Activated CD4-positive, CD25-positive, alpha-beta regulatory T cell (primary cell): ENCODE measurements around the gene MYOM1.
A peak's percentile ranks its signal among the peaks of the same experiment; 100 is the strongest.

Experiments
- DNase-seq, 4 experiments: peaks; one replicate each; lab custom pipeline; 2025; lab: John Stamatoyannopoulos, UW

The MYOM1 gene

DNA sequence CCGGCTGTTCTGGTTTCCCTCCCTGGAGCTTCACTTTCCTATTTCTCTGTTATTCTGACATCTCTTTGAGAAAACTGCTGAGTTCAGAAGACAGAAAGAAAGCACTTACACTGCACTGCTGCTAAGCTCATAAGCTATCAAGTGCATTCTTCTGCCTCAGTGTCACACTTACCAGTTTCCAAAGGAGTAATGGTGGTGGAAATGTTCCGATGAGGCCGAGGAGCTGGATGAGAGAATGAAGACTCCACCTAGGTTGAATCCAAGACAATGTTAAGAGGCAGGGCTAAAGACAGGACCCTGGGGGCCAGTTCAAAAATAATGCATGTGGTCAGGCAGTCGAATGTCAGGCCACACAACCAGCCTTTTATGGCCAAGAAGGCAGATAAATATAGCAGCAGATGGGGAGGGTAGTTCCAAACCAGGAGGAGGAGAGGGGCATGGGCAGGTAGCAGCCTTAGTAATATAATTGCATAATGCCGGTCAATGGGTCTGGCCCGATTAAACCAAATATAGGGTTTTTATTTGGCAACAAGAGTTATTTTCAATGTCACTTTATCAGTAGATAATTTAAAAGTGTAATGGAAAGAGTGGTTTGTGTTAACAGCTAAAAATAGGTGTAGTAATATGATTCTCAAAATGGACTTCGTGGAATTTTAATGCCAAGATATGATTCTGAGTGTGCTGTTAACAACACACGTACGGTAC is at the start of gene MYOM1:
Gene MYOM1 (minus strand): TSS at position 338 of the 705 bp plus-strand sequence. CDS start 4,745 bp downstream, outside the sequence.
- DNase-seq = no peak

GRCh38 chr18:3269241-3269913 is 49.6 kb upstream of the MYOM1 start:
- no peak for DNase-seq

GRCh38 chr18:3268306-3268705 is 48.5 kb upstream of the MYOM1 start:
- no peak for DNase-seq

GRCh38 chr18:3266062-3266608 is 46.4 kb upstream of the MYOM1 start:
- DNase-seq = no peak

- DNase-seq = no peak
These were observed 45.8 kb upstream of the MYOM1 start for GRCh38 chr18:3265564-3266033.

- no peak for DNase-seq
These were observed 44.6 kb upstream of the MYOM1 start for GRCh38 chr18:3264362-3264761.

DNA sequence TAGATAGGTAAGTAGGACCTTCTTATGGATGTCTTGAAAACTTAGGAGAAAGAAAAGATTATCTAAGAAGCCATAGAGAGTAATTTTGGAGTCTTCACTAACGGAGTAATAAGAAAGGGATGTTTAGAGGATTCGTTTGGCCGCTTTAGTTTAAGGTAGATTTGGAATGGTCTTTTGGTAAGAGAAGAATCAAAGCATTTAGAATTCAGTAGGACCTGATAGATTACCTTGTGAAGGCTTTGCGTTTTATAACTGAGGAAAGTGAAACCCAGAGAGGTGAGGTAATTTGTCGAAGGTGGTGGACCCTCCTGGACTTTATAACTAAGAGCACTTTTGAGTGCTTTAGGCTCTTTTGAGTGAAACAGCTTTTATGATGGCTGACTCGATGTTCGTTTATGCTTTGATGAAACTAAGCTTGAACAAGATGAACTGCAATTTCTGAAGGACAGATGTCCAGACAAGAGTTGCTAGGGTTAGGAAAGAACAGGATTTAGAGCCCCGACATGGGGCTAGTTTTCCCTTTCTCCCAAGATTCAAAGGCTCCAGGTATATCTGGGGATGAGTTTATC is 43.4 kb upstream of the MYOM1 start:
- DNase-seq = no peak

DNA sequence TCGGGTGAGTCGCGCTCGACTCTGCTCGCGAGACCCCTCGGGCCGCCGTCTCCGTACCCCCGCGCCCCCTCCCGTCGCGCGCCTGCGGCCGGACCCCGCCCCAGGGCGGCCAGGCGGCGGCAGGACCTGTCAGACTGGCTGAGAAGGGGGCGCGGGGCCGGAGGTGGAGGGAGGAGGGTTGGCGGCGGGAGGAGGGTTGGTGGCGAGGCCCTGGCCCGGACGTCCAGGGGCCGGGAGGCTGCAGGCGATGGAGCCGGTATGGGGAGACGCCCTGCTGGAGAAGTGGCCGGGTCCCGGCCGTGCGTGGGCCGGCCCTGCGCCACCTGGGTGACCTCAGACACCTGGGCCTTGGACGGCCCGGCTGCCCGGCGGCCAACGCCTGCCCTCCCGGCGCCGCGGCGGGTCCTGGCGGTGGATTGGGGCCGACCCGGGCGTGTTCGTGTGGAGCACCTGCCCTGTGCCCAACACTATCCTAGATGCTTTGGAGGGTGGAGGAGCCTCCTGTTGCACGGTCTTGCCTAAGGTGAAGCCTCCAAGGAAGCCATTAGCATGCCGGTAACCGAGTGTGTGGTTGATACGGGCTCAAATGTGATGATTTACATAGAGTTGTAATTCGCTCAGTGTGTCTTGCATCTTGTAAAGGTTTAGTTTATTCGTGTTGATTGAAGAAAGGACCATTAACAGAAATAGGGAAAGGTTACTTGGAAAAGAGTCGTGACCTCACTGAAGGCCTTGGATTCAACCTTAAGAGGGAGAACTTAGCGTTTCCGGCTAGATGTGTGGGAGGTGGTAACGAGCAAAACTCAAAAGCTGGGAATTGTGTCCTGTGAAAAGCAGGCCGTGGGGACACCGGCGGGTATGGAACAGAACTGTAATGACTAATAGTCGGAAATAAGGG is 42.7 kb upstream of the MYOM1 start:
- peak in 2 of 4 experiments; percentile 11 to 21 for DNase-seq

- DNase-seq = peak; percentile 59 to 76 (median 65)
These were observed 41.8 kb upstream of the MYOM1 start, which contains the start of gene MYL12B for GRCh38 chr18:3261373-3262233. MYL12B (plus strand) TSS chr18:3262133; CDS start chr18:3272899, 10,766 bp downstream.

DNA sequence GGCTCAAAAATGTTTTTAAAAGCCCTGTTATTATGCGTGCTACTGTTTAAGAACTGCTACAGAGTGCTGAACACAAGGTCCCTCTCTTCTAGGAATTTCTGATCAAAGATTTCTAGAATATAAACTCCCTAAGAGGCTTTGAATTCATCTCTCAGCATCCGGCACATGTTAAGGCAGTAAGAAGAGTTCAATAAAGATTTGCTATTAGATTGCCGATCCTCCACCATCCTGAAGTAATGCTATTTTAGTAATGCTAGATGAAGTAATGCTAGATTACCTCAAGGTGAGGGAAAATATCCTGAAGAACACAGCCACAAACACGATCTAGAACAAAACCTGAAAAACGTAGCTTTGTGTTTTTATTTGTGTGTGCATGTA is 41.2 kb upstream of the MYOM1 start:
- no peak for DNase-seq

- no peak for DNase-seq
These were observed 37.9 kb upstream of the MYOM1 start for GRCh38 chr18:3257627-3258120.

- DNase-seq = no peak
These were observed 37.2 kb upstream of the MYOM1 start for GRCh38 chr18:3256693-3257626.

DNA sequence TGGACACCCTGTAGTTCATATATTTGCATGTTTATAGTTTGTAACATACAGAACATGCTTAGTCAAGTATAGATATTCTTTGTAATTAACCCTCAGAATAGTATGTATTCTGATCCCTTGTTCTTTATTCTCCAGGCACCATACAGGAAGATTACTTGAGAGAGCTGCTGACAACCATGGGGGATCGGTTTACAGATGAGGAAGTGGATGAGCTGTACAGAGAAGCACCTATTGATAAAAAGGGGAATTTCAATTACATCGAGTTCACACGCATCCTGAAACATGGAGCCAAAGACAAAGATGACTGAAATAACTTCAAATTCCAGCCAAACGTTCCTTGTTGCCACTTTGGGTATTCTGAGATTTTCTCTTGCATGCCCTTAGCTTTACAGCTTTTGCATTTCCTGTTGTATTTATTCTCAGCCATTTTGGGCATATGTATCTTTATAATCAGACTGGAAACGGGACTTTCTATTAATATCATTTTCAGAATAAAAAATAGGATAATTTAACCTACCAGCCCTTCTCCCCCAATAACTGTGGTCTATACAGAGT is 35.9 kb upstream of the MYOM1 start:
- no peak for DNase-seq

- no peak for DNase-seq
These were observed 35.0 kb upstream of the MYOM1 start for GRCh38 chr18:3254725-3255124.

DNA sequence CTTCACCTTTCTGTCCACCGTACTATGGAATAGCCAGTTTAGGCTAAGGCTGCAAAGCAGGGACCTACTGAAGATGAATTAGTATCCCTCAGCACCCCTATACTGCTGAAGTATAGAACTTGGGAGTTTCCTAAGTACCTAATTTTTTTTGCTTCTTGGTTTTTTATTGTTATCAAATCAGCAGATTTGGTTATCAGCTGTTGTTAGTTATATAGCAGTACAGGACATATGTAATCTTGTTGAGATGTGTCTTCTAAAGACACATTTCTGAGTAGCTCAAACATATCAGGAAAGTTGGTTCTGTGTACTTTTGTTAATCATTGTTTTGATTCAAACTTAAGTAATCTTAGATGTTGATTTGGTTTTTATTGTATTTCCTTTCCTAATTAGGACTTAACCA is 33.1 kb upstream of the MYOM1 start:
- DNase-seq = no peak

GRCh38 chr18:3251963-3252277 is 32.2 kb upstream of the MYOM1 start:
- no peak for DNase-seq

- no peak for DNase-seq
These were observed 31.6 kb upstream of the MYOM1 start for GRCh38 chr18:3251249-3251962.

- no peak for DNase-seq
These were observed 30.7 kb upstream of the MYOM1 start for GRCh38 chr18:3250237-3251107.
